Mucosa of descending colon (tissue), 3 donors: ENCODE measurements around the gene LMCD1. TPM values are rescaled to one million over a fixed set of nuclear protein-coding genes. Genes with fewer than 3 reads are reported as not detected.

Experiments
- ATAC-seq: fragments of 200-7000 bp; cut with Tn5 transposase; one replicate; pipeline ENCODE4 v1.9.1; 2020; ENCODE audit warnings: mild to moderate bottlenecking, moderate library complexity
- DNase-seq, 3 donors: peaks; one replicate each; pipeline ENCODE4 v3.0.0-alpha.2; 2020
- H3K36me3 ChIP-seq: fragments of 200-600 bp; one replicate; pipeline ENCODE4 v1.8.0; 2021; ENCODE audit warnings: low read depth, mild to moderate bottlenecking
- H3K4me1 ChIP-seq: fragments of 200-600 bp; one replicate; pipeline ENCODE4 v1.8.0; 2021; ENCODE audit warnings: low read depth, mild to moderate bottlenecking
- H3K4me3 ChIP-seq: fragments of 200-600 bp; one replicate; pipeline ENCODE4 v1.8.0; 2021; ENCODE audit warnings: mild to moderate bottlenecking
- H3K9me3 ChIP-seq: fragments of 200-600 bp; one replicate; pipeline ENCODE4 v1.8.0; 2021; ENCODE audit warnings: mild to moderate bottlenecking
- CTCF ChIP-seq: fragments of 200-600 bp; IDR thresholded peaks from one replicate; pipeline ENCODE4 v1.8.0; 2022; ENCODE audit warnings: antibody characterized with exemption, mild to moderate bottlenecking
- intact Hi-C, 2 donors: fragments of 100-400 bp; cut with DNase I in 1 of 2; cut with micrococcal nuclease in 1 of 2; formaldehyde crosslinking; loops; one replicate each; pipeline versions ENCODE4 v1.11.0 to v1.11.1; 2022; cut with DNase I, micrococcal nuclease
- total RNA-seq, 3 donors: library from RNA; stranded (reverse); fragmentation: NEBNext Ultra II Directional in 2 of 3; extraction: Animal tissue kit (Norgen Biotek cat#: 25700) in 2 of 3; gene quantifications; one replicate each; pipeline versions ENCODE4 v1.2.1 to v1.2.4, GENCODE V29; 2021 to 2023
- donor health status: DM: no; HTN: no; CAD: no; lungs with moderate emphysema.
- donor health status: DM: no; HTN: no; CAD: no.
- donor health status: DM: no; HTN: yes; CAD: no.

Gene LMCD1
- total RNA-seq, 3 donors from 2014 or later, result 5.1 to 9.7 (median 7.2) TPM

- DNase-seq (no peak), ATAC-seq (no peak)
- Histone ChIP-seq H3K4me1 (no peaks in the 10 kb centered on the region), H3K9me3 (no peaks in the 10 kb centered on the region), H3K4me3 (no peak overlapping the region), H3K36me3 (no peaks in the 10 kb centered on the region)
- no peak for TF ChIP-seq CTCF
- intact Hi-C loops, result no loop called here
These were observed 18.3 kb downstream of the LMCD1 start for GRCh38 chr3:8519774-8520448.

GRCh38 chr3:8520816-8521403 lies 19.3 kb downstream of the LMCD1 start:
- no peak overlapping the region for H3K4me3 ChIP-seq
- intact Hi-C loops, result no loop called here
- H3K36me3 ChIP-seq, result no peaks in the 10 kb centered on the region
- no peaks in the 10 kb centered on the region for H3K9me3 ChIP-seq
- no peaks in the 10 kb centered on the region for H3K4me1 ChIP-seq
- TF ChIP-seq CTCF, result no peak
- no peak for ATAC-seq
- DNase-seq, result no peak

- no peaks in the 10 kb centered on the region for H3K4me1 ChIP-seq
- no peak for ATAC-seq
- TF ChIP-seq CTCF, result no peak
These were observed 21.4 kb downstream of the LMCD1 start for GRCh38 chr3:8523041-8523440.

GRCh38 chr3:8524249-8524648 lies 22.6 kb downstream of the LMCD1 start:
- intact Hi-C loops, result no loop called here
- DNase-seq, result no peak
- no peak for TF ChIP-seq CTCF
- Histone ChIP-seq H3K4me3 (no peak overlapping the region), H3K36me3 (no peaks in the 10 kb centered on the region), H3K9me3 (no peaks in the 10 kb centered on the region), H3K4me1 (no peaks in the 10 kb centered on the region)
- no peak for ATAC-seq

More at GRCh38 chr3:8523041-8523440, 21.4 kb downstream of the LMCD1 start:
- Histone ChIP-seq H3K4me3 (no peak overlapping the region), H3K36me3 (no peaks in the 10 kb centered on the region), H3K9me3 (no peaks in the 10 kb centered on the region)
- DNase-seq, result no peak
- intact Hi-C loops, result no loop called here

GRCh38 chr3:8524656-8525399 lies 23.2 kb downstream of the LMCD1 start:
- H3K4me1 ChIP-seq, result no peaks in the 10 kb centered on the region
- DNase-seq (no peak), ATAC-seq (no peak)
- intact Hi-C loops, result no loop called here
- H3K9me3 ChIP-seq, result no peaks in the 10 kb centered on the region
- no peaks in the 10 kb centered on the region for H3K36me3 ChIP-seq
- H3K4me3 ChIP-seq, result no peak overlapping the region
- no peak for TF ChIP-seq CTCF
